Posterior cingulate gyrus (tissue), 11 donors: ENCODE measurements around the gene PORCN.

ENCODE experiments used
- DNase-seq, 10 donors: peaks; one replicate each; pipeline versions ENCODE4 v3.0.0 to v3.0.0-alpha.2; 2020 to 2021; ENCODE audit warnings: mixed read lengths in 3 of 10
- intact Hi-C: fragments of 100-400 bp; cut with DNase I; formaldehyde crosslinking; loops from one replicate; pipeline ENCODE4 v1.15.1; 2023

PORCN gene

DNA sequence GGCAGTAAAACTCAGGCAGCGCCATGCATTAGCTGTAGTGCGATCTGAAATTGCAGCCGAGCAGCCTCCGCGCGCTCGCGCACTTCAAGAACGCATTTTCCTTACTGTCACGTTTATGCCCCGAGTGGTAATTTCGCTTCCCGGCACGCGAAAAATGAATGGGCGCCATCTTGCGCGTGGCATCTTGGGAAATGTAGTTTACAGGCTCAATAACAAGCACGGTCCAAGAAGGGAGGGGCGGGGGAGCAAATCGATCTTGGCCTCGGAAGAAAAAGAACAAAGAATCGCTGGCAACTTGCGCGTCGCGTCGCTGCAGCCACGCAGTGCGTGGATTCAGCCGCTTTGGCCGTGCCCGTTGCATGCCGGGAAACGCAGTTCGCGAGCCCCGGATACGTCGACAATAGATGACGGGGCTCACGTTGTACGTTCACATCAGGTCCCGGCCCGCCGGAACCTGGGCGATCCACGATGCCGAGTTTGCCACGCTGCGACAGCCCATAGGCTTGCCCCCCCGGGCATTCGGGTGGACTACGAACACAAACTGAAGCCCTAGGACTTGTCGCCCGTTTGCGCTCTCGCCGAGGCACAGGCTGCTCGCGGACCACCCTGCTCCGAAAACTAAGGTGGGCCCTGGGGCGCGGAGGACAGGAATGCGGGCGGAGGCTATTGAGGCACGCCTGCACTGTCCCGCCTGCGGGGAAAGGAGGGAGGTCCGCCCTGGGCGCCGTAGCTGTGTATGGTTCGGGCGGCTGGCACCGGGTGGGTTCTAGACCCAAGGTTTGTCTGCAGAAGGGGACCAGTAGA is 32.8 kb upstream of the PORCN start, which contains the start of gene FTSJ1:
FTSJ1 (plus strand) TSS at position 426 of the 804 bp plus-strand sequence. CDS start 1,849 bp downstream, outside the sequence.
- peak; percentile 81 to 98 (median 88) for DNase-seq
- intact Hi-C loops = loop anchor here (1.0 kb wide), 1 partner anchor 63 kb away; the partner anchor contains the start of gene TBC1D25

- intact Hi-C loops = no loop called here
- peak in 1 of 10 donors; percentile 6 for DNase-seq
Measured at GRCh38 chrX:48476919-48477318, 31.9 kb upstream of the PORCN start.

DNA sequence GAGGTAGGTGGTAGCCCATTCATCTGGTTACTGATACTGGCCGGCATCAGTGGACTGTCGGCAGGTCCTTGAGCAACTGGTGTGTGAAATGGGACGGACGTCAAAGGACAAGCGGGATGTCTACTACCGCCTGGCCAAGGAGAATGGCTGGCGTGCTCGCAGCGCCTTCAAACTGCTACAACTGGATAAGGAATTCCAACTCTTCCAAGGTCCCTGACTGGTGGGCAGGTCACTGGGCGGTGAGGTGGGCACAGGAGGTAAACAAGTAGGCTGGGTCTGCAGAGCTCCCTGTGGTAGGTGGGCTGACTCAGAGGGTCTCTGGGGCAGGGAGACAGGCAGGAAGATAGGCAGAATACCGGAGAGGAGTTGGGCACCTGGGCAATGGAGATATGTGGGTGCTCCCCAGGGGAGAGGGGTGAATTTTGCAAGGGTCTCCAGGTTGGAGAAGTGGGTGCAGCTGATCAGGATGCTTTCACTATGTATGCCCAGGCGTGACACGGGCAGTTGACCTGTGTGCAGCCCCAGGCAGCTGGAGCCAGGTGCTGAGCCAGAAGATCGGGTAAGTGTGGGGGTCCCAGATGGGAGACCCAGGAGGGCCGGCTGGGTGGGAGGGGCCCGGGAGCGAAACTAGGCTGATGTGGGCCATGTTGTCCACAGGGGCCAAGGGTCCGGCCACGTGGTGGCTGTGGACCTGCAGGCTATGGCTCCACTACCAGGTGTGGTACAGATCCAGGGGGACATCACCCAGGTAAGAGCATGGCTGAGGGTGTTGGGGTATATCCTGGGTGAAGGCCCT is 30.6 kb upstream of the PORCN start:
- DNase-seq = peak in 3 of 10 donors; percentile 28 to 70 (median 65)
- intact Hi-C loops = no loop called here

DNA sequence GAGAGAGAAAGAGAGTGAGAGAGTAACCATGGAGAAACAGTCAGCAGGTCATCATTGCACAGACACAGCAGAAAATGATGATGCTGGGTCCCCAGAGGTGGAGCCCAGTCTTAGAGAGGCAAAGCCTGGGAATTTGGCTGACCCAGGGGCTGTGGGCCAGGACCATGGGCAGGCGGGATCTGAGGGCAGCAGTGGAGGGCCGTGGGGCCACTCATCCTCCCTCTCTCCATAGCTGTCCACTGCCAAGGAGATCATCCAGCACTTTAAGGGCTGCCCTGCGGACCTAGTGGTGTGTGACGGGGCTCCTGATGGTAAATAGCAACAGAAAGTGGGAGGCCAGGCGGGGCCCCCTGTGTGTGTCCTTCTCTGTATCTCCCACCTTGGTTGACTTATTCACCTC is 30.0 kb upstream of the PORCN start:
- intact Hi-C loops = no loop called here

GRCh38 chrX:48480142-48480541 is 28.6 kb upstream of the PORCN start:
- peak in 1 of 10 donors; percentile 5 for DNase-seq
- intact Hi-C loops = no loop called here

More for the DNA sequence above, 30.0 kb upstream of the PORCN start:
- DNase-seq = peak in 3 of 10 donors; percentile 31 to 61 (median 52)

GRCh38 chrX:48480583-48480982 is 28.2 kb upstream of the PORCN start:
- DNase-seq = peak in 1 of 10 donors; percentile 4
- intact Hi-C loops = no loop called here

- DNase-seq = peak in 2 of 10 donors; percentile 58 to 60
- intact Hi-C loops = no loop called here
Measured at GRCh38 chrX:48482526-48482925, 26.3 kb upstream of the PORCN start.

DNA sequence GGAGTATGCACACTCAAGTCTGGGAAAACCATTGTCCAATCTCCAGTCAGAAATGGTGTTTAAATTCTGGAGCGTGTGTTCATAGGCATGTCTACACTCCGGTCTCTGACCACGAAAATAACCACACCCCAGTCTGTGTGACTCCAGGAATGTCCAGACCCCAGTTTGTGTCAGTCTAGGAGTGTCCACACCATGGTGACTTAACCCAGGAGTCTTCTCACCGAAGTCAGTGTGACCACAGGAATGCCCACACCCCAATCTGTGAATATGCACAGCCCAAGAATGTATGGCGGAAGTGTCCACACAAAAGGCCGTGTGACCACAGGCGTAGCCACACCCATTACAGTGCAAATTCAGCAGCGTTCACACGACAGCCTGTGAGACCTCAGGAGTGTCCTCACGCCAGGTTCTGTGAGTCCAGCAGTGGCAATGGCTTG is 21.4 kb upstream of the PORCN start:
- DNase-seq = peak in 1 of 10 donors; percentile 35
- intact Hi-C loops = no loop called here

- no peak for DNase-seq
- intact Hi-C loops = no loop called here
Measured at GRCh38 chrX:48488034-48488433, 20.8 kb upstream of the PORCN start.

GRCh38 chrX:48489296-48489695 is 19.5 kb upstream of the PORCN start:
- intact Hi-C loops = no loop called here
- DNase-seq = peak in 2 of 10 donors; percentile 26 to 62

- DNase-seq = peak in 1 of 10 donors; percentile 15
- intact Hi-C loops = no loop called here
Measured at GRCh38 chrX:48489892-48490291, 18.9 kb upstream of the PORCN start.

- peak in 1 of 10 donors; percentile 62 for DNase-seq
- intact Hi-C loops = no loop called here
Measured at GRCh38 chrX:48490661-48491060, 18.1 kb upstream of the PORCN start.

- peak in 1 of 10 donors; percentile 20 for DNase-seq
- intact Hi-C loops = no loop called here
Measured at GRCh38 chrX:48491809-48492208, 17.0 kb upstream of the PORCN start.

DNA sequence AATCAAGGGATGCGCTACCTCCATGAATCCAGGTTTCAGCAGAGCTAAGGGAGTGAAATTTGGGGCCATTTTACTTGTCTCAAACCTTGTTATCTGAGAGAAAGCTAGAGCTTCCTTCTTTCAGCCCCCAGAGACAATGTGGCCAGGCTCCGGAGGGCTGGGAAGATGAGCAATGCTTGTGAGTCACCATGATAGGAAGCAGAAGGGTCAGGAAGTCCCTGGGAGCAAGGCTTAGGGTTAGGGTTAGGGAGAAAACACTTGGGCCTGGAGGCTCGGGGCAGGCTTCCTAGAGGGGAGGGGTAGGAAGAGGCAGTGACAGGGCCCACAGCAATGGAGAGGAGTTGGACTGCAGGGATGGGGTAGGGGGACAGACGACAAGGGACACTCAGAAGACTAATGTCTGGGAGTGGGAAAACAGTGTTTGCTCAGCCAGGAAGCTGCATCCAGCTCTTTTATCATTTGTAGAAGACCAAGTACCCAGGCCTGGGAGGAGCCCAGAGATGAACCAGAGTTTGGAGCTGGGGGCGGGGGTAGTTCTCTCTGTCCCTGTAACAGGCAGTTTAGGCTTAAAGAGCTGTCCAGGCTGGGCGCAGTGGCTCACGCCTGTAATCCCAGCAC is 16.4 kb upstream of the PORCN start:
- peak in 1 of 10 donors; percentile 44 for DNase-seq
- intact Hi-C loops = no loop called here

DNA sequence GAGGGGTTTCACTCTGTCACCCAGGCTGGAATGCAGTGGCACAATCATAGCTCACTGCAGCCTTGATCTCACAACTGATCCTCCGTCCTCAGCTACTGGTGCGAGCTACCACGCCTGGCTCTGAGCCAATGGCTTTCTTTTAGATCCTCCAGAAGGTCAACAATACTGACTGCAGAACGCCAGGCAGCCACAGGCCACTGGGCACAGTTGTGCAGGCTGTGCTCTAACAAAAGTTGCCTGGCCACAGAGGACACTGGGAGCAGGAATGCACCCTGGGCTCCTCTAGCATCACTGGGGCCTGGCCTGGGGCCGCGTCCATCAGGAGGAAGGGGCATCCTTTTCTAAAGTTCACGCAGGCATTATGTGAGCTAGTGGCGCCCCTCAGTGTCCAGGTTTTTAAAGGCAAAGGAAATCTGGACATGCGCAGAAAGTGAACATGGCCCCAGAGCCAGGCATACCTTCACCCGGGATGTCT is 14.9 kb upstream of the PORCN start:
- DNase-seq = peak in 3 of 10 donors; percentile 11 to 85 (median 21)
- intact Hi-C loops = no loop called here

DNA sequence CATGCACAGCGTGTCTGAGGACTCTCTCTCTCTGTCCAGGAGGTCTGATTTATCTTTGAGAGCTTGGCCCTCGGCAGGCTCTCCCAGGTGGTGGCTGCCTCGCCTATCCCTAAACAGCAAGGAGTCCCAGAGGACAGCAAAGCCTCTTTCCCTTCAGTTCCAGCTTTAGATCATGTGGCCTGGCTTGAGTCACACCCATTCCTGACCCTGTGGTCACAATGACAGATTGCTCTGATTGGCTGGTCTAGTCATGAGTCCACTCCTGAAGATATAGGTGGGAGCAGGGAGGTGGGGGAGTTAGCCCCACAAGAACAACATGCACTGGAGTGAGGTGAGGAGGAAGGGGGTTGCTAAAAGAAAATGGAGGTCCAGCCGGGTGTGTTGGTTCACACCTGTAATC is 12.1 kb upstream of the PORCN start:
- intact Hi-C loops = no loop called here

GRCh38 chrX:48497871-48498270 is 10.9 kb upstream of the PORCN start:
- intact Hi-C loops = no loop called here
- peak in 1 of 10 donors; percentile 65 for DNase-seq

More for the DNA sequence above, 12.1 kb upstream of the PORCN start:
- DNase-seq = peak in 1 of 10 donors; percentile 13

GRCh38 chrX:48498374-48498809 is 10.4 kb upstream of the PORCN start:
- intact Hi-C loops = no loop called here
- peak in 1 of 10 donors; percentile 84 for DNase-seq

- DNase-seq = peak in 1 of 10 donors; percentile 24
- intact Hi-C loops = no loop called here
Measured at GRCh38 chrX:48504261-48504660, 4.5 kb upstream of the PORCN start.

DNA sequence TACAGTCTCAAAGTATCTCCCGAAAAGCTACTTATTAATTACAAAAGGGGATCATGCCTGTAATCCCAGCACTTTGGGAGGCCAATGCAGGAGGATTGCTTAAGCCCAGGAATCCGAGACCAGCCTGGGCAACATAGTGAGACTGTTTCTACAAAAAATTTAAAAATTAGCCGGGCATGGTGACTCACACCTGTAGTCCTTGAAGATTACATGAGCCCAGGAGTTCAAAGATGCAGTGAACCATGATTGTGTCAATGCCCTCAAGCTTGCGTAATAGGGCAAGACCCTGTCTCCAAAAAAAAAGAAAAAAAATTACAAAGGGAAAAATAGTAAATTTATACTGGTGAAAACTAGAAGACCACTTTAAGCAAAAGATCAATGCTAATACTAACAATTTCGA is 3.3 kb upstream of the PORCN start:
- DNase-seq = no peak
- intact Hi-C loops = no loop called here
